ENCODE measurements around the gene LINGO3.

LINGO3 gene

DNA sequence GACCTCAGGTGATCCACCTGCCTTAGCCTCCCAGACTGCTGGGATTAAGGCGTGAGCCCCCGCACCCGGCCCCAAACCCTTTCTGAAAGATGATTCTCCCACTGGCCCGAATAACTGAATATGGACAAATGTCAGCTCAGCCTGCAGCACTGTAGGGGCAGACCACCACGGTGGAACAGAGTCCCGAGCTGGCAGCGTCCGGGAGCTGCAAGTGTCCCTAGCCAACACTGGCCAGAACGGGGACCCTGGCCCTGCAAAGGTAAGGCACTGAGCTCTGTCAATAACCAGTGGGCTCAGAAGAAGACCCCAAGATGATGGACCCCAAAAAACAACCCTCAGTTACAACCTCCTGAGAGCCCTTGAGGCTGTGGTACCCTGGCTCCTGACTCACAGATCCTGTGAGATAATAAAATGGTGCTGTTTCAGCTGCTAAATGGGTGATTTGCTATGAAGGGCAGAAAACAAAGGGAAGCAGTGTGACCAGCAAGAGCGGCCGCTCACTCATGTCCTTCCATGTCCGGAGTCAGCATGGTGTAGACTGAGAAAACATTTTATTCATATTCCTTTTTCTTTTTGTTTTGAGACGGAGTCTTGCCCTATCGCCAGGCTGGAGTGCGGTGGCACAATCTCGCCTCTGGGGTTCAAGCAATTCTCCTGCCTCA is 18.9 kb upstream of the LINGO3 start:
- TF ChIP-seq, protein P1, sequence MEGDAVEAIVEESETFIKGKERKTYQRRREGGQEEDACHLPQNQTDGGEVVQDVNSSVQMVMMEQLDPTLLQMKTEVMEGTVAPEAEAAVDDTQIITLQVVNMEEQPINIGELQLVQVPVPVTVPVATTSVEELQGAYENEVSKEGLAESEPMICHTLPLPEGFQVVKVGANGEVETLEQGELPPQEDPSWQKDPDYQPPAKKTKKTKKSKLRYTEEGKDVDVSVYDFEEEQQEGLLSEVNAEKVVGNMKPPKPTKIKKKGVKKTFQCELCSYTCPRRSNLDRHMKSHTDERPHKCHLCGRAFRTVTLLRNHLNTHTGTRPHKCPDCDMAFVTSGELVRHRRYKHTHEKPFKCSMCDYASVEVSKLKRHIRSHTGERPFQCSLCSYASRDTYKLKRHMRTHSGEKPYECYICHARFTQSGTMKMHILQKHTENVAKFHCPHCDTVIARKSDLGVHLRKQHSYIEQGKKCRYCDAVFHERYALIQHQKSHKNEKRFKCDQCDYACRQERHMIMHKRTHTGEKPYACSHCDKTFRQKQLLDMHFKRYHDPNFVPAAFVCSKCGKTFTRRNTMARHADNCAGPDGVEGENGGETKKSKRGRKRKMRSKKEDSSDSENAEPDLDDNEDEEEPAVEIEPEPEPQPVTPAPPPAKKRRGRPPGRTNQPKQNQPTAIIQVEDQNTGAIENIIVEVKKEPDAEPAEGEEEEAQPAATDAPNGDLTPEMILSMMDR (IDR thresholded peaks at IDR 0.05; ENCODE audit: control insufficient read depth, extremely low read depth, insufficient read depth): no peak
- no peak for DNase-seq (ENCODE audit: low read depth)
- H3K4me3 ChIP-seq (ENCODE audit: low read depth, low read length): peak overlapping the region; percentile 95

DNA sequence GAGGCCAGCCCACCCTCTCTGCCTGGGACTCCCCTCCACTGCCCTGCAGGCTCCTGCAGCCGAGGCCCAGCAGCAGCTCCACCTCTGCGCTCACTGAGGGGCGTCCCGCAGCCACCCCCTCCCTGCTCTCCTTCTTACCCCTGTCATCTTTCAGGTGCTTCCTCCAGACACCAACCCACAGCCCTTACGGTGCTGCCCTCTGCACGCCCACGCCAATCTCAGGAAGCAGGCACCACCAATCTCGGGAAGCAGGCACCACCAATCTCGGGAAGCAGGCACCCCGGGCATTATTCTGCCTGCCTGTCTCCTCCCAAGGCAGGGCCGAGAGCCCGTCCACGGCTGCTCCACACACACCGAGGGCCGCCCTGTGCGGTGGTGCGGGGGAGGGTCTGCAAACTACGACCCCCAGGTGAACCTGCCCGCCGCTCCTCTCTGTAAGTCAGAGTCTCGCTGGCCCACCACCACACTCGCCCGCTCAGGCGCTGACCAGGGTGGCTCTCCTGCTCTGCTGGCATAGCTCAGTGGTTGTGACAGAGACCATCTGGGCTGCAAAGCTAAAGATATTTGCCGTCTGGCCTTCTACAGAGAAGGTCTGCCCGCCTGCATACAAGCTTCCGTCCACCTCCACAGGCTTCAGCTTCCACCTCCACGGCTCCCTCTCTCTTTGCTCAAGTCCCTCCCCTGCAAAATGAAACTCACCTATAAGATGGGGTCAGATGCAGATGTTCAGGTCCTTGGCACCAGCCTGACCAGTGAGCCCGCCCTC is 17.5 kb upstream of the LINGO3 start:
- TF ChIP-seq, protein P1 (IDR thresholded peaks at IDR 0.05; ENCODE audit: control insufficient read depth, extremely low read depth, insufficient read depth): no peak
- H3K4me3 ChIP-seq (ENCODE audit: low read depth, low read length): no peak overlapping the region
- DNase-seq (ENCODE audit: low read depth): no peak

DNA sequence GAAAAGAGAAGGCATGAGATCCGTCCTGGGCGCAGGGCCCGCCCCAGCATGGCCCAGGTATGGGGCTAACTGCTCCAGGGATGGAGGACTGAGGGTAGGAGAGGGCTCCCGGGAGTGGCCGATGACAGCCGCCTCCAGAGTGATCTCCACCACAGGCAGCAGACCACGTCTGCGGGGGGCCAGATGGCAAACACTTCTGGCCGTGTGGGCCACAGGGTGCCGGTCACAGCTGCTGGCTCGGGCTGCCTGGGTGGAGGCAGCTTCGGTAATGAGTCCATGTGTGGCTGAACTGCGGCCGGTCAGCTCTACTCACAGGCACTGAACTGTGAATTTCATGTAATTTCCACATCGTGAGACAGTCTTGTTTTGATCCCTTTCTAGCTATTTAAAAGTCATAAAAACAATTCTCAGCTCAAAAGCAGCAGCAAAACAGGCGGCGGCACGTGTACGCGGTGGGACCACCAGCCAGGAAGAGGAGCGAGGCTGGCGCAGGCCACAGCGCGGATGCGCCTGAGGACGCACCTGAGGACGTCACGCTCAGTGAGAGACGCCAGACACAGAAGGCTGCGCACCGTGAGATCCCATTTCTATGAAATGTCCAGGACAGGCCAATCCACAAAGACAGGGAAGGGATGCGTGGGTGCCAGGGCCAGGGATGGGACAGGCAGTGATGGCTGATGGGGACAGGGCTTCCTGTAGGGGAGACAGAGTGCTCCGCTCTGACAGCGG is 16.4 kb upstream of the LINGO3 start:
- DNase-seq (ENCODE audit: low read depth): no peak
- H3K4me3 ChIP-seq (ENCODE audit: low read depth, low read length): no peak overlapping the region
- TF ChIP-seq, protein P1 (IDR thresholded peaks at IDR 0.05; ENCODE audit: control insufficient read depth, extremely low read depth, insufficient read depth): no peak

DNA sequence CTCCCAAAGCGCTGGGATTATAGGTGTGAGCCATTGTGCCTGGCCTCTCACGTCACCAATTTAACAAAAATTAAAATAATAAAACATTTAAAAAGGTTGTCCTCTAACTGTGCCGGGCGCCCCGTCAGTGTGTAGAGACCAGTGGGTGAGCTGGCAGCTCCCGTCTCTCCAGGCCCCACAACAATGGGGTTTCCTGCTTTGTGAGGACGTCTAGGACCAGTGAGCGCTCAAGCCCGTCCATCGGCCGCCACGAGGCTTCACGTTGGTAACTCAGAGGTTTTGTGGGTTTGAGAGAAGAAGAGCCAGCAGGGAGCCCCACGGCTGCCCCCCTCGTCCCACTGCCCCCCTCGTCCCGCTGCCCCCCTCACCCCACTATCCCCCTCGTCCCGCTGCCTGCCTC is 15.8 kb upstream of the LINGO3 start:
- DNase-seq (ENCODE audit: low read depth): no peak
- TF ChIP-seq, protein P1 (IDR thresholded peaks at IDR 0.05; ENCODE audit: control insufficient read depth, extremely low read depth, insufficient read depth): no peak

DNA sequence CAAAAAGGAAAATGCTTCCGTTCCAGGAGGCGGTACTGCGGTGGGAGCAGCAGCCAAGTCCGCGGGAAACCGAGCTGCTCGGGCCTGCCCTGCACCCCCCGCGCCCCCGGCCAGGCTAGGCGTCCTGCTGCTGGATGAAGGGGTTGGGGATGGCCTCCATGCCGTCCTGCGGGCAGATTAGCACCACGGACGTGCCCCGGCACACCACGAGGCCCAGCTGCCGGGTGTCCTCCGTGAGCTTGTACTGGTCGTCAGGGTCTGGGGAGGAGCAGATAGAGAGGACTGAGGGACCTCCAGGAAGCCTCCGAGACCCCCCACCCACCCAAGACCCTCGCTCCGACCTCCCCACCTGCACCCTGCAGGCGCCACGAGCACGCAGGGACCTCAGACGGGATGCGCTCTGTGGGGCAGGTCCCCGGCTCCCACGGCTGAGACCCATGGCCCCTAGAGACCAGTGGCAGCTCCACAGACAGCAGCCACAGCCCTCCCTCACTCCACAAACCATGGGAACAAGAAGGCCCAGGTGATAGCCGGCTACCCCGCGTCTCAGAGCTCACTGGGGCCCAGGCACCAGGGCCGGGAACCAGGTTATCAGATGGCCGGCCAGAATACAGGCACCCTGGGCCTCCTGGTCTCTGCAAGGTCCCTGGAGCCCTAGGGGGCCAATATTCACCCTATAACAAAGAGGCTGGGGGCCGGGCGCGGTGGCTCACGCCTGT is 13.8 kb upstream of the LINGO3 start:
- TF ChIP-seq, protein P1 (IDR thresholded peaks at IDR 0.05; ENCODE audit: control insufficient read depth, extremely low read depth, insufficient read depth): no peak
- no peak for DNase-seq (ENCODE audit: low read depth)
- no peak overlapping the region for H3K4me3 ChIP-seq (ENCODE audit: low read depth, low read length)

More for the DNA sequence above, 15.8 kb upstream of the LINGO3 start:
- H3K4me3 ChIP-seq (ENCODE audit: low read depth, low read length): no peak overlapping the region

DNA sequence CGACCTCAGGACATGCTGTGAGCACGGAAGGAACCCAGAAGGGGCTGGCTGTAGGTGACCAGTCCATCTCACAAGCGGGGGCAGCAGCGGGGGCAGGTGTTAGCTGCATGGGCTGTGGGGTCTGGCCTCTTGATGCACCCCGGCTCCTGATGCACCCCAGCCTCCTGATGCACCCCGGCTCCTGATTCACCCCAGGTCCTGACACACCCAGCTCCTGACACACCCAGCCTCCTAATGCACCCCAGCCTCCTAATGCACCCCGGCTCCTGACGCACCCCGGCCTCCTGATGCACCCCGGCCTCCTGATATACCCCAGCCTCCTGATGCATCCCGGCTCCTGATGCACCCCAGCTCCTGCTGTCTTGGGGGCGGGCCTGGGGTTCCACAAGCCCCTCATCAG is 13.0 kb upstream of the LINGO3 start:
- H3K4me3 ChIP-seq (ENCODE audit: low read depth, low read length): no peak overlapping the region
- TF ChIP-seq, protein P1 (IDR thresholded peaks at IDR 0.05; ENCODE audit: control insufficient read depth, extremely low read depth, insufficient read depth): no peak
- no peak for DNase-seq (ENCODE audit: low read depth)

All from LNCaP clone FGC (cell line).